ENCODE results near the gene PPM1K. TPM values are rescaled to one million over a fixed set of nuclear protein-coding genes. Genes with fewer than 3 reads are reported as not detected.

The PPM1K gene
- total and polyA plus RNA-seq, 4 experiments from 2014 or later = 82.2 to 84.5 (median 84.0) TPM

- Histone ChIP-seq H3K9me3 (ENCODE audit: control insufficient read depth in 1 of 2, low read length in 2 of 2) (no peaks in the 10 kb centered on the region), H3K36me3 (ENCODE audit: insufficient read depth, low read length) (no peaks in the 10 kb centered on the region), H3K4me3 (ENCODE audit: low read length in 2 of 2) (no peak overlapping the region), H3K4me1 (ENCODE audit: insufficient read depth, low read length) (no peaks in the 10 kb centered on the region), H3K27me3 (ENCODE audit: insufficient read depth, low read length) (no peaks in the 10 kb centered on the region), H3K27ac (ENCODE audit: low read depth, low read length) (no peak overlapping the region)
- H3K4me3 Mint-ChIP-seq = no peak overlapping the region
- H3K36me3 Mint-ChIP-seq = no peaks in the 10 kb centered on the region
- H3K4me1 Mint-ChIP-seq = peaks cover 0 to 3% (median 0%) of the 10 kb centered on the region in 4 donors
- CTCF ChIA-PET (ENCODE audit: partially characterized antibody) = interaction anchor here (1.1 to 7.2 kb wide), 3 partner anchors 11 to 307 kb away, joined by 4 to 93 read pairs (median 15); no protein-coding TSS in a partner anchor
- POLR2A ChIA-PET (ENCODE audit: partially characterized antibody) = no interaction called here
- DNase-seq = no peak
- no peak overlapping the region for H3K27ac Mint-ChIP-seq
- intact Hi-C loops (cut with micrococcal nuclease) = no loop called here
- H3K9me3 Mint-ChIP-seq = no peaks in the 10 kb centered on the region
- H3K27me3 Mint-ChIP-seq = peaks cover 0 to under 1% of the 10 kb centered on the region in 2 donors
These were observed 76.2 kb downstream of the PPM1K start for GRCh38 chr4:88208156-88208555.

Other genes with a start within 250 kb of the PPM1K start
- gene ABCG2, start 125.9 kb downstream of the PPM1K start, total RNA-seq = under 1 TPM; 0.44 to 0.61 TPM
- 1 to 10 TPM in 1 of 2 donors, under 1 TPM in 1; 0.81 to 1.4 TPM for gene ABCG2, start 125.9 kb downstream of the PPM1K start, polyA plus RNA-seq
- gene HERC6, start 94.3 kb upstream of the PPM1K start, total RNA-seq = 10 to 100 TPM; 26.8 to 29.5 TPM
- gene HERC6, start 94.3 kb upstream of the PPM1K start, polyA plus RNA-seq = 10 to 100 TPM; 28.4 to 32.0 TPM
- 10 to 100 TPM; 18.6 to 22.1 TPM for gene HERC5, start 172.6 kb upstream of the PPM1K start, total RNA-seq
- gene HERC5, start 172.6 kb upstream of the PPM1K start, polyA plus RNA-seq = 10 to 100 TPM; 14.4 to 17.7 TPM
- 10 to 100 TPM; 54.5 to 60.4 TPM for gene PYURF, start 239.2 kb upstream of the PPM1K start, total RNA-seq
- gene PYURF, start 239.2 kb upstream of the PPM1K start, polyA plus RNA-seq = 100 to 1,000 TPM; 260 to 446 TPM